HL-60/S4 treated with phorbol 12-myristate 13-acetate at 8.2 ng/mL for 4 days and 3 days (cell line): ENCODE data around the gene LFNG.

Experiments
- in situ Hi-C: fragments of 300-500 bp; cut with MboI; formaldehyde crosslinking; loops from 2 replicates; pipeline ENCODE4 v1.15.0; 2022; ENCODE audit warnings: low sequenced_read_pairs

The LFNG gene

GRCh38 chr7:2482725-2483451, 36.7 kb upstream of the LFNG start:
- in situ Hi-C loops, result no loop called here

GRCh38 chr7:2483494-2483893, 36.1 kb upstream of the LFNG start:
- in situ Hi-C loops, result no loop called here

GRCh38 chr7:2484868-2485267, 34.7 kb upstream of the LFNG start:
- in situ Hi-C loops, result no loop called here

- in situ Hi-C loops, result no loop called here
Measured at GRCh38 chr7:2487586-2488271, 31.8 kb upstream of the LFNG start.

GRCh38 chr7:2488272-2488645, 31.3 kb upstream of the LFNG start:
- in situ Hi-C loops, result no loop called here

- in situ Hi-C loops, result no loop called here
Measured at GRCh38 chr7:2488681-2489080, 30.9 kb upstream of the LFNG start.

GRCh38 chr7:2490181-2490651, 29.4 kb upstream of the LFNG start:
- in situ Hi-C loops, result no loop called here

- in situ Hi-C loops, result no loop called here
Measured at GRCh38 chr7:2492038-2492437, 27.5 kb upstream of the LFNG start.

- in situ Hi-C loops, result no loop called here
Measured at GRCh38 chr7:2493205-2494164, 26.1 kb upstream of the LFNG start.

GRCh38 chr7:2494191-2495130, 25.1 kb upstream of the LFNG start:
- in situ Hi-C loops, result no loop called here

GRCh38 chr7:2495418-2496299, 23.9 kb upstream of the LFNG start:
- in situ Hi-C loops, result no loop called here

GRCh38 chr7:2496375-2496774, 23.2 kb upstream of the LFNG start:
- in situ Hi-C loops, result no loop called here

GRCh38 chr7:2497065-2497464, 22.5 kb upstream of the LFNG start:
- in situ Hi-C loops, result no loop called here

GRCh38 chr7:2497500-2498336, 21.9 kb upstream of the LFNG start:
- in situ Hi-C loops, result no loop called here

GRCh38 chr7:2498708-2499107, 20.9 kb upstream of the LFNG start:
- in situ Hi-C loops, result no loop called here

- in situ Hi-C loops, result no loop called here
Measured at GRCh38 chr7:2499181-2499580, 20.4 kb upstream of the LFNG start.

- in situ Hi-C loops, result no loop called here
Measured at GRCh38 chr7:2499719-2500430, 19.7 kb upstream of the LFNG start.

- in situ Hi-C loops, result no loop called here
Measured at GRCh38 chr7:2500701-2501100, 18.9 kb upstream of the LFNG start.
